Neuronal stem cell (in vitro differentiated cells): ENCODE results near the gene WSB1.
A peak's percentile ranks its signal among the peaks of the same experiment; 100 is the strongest.

ENCODE experiments used
- DNase-seq: peaks from one replicate; pipeline ENCODE4 v3.0.0-alpha.2; 2013; ENCODE audit warnings: low spot score
- H2AFZ ChIP-seq: one replicate; pipeline ENCODE4 v1.6.1; 2013; ENCODE audit warnings: mild to moderate bottlenecking, low read length, inconsistent platforms
- H2AK5ac ChIP-seq: 2 replicates; pipeline ENCODE4 v1.6.1; 2013; ENCODE audit warnings: low read depth, mild to moderate bottlenecking, inconsistent platforms, low read length, moderate library complexity, mixed read lengths
- H2BK120ac ChIP-seq: 2 replicates; pipeline ENCODE4 v1.6.1; 2013; ENCODE audit warnings: low read depth, mild to moderate bottlenecking, inconsistent platforms, low read length, moderate library complexity, mixed read lengths
- H2BK12ac ChIP-seq: one replicate; pipeline ENCODE4 v1.6.1; 2013; ENCODE audit warnings: low read length, inconsistent platforms
- H2BK15ac ChIP-seq: 2 replicates; pipeline ENCODE4 v1.6.1; 2013; ENCODE audit warnings: mild to moderate bottlenecking, low read length, inconsistent platforms, mixed read lengths
- H2BK5ac ChIP-seq: one replicate; pipeline ENCODE4 v1.6.1; 2013; ENCODE audit warnings: inconsistent platforms, mild to moderate bottlenecking, low read length, moderate library complexity
- H3K14ac ChIP-seq: one replicate; pipeline ENCODE4 v1.6.1; 2013; ENCODE audit warnings: low read length, inconsistent platforms
- H3K18ac ChIP-seq: 2 replicates; pipeline ENCODE4 v1.6.1; 2013; ENCODE audit warnings: low read length, inconsistent platforms
- H3K23ac ChIP-seq: 2 replicates; pipeline ENCODE4 v1.6.1; 2013; ENCODE audit warnings: low read depth, mild to moderate bottlenecking, mixed read lengths, low read length, inconsistent platforms; ENCODE audit not compliant: poor library complexity
- H3K27ac ChIP-seq: replicated peaks from 3 replicates; pipeline ENCODE4 v1.5.1; 2013; ENCODE audit warnings: low read length, inconsistent platforms
- H3K27me3 ChIP-seq, 3 experiments: 2 replicates each; pipeline ENCODE4 v1.6.1; 2013; ENCODE audit warnings: low read length in 3 of 3, mild to moderate bottlenecking in 2 of 3, inconsistent platforms in 1 of 3, low read depth in 1 of 3, mixed read lengths in 1 of 3, moderate library complexity in 1 of 3; ENCODE audit not compliant: control insufficient read depth in 3 of 3, insufficient read depth in 3 of 3
- H3K36me3 ChIP-seq, 2 donors: replicated peaks in 1 of 2; 2 replicates each; pipeline ENCODE4 v1.6.1; 2013; ENCODE audit warnings: low read length in 2 of 2; ENCODE audit not compliant: control insufficient read depth in 2 of 2, insufficient read depth in 2 of 2
- H3K4ac ChIP-seq: 2 replicates; pipeline ENCODE4 v1.6.1; 2013; ENCODE audit warnings: inconsistent platforms, mild to moderate bottlenecking, low read length, moderate library complexity
- H3K4me1 ChIP-seq, 2 donors: 1 replicate in 1 of 2; 2 replicates in 1 of 2; pipeline ENCODE4 v1.6.1; 2013; ENCODE audit warnings: low read length in 2 of 2, low read depth in 1 of 2; ENCODE audit not compliant: control insufficient read depth in 2 of 2, insufficient read depth in 1 of 2
- H3K4me2 ChIP-seq: one replicate; pipeline ENCODE4 v1.6.1; 2013; ENCODE audit warnings: mild to moderate bottlenecking, low read length, inconsistent platforms; ENCODE audit not compliant: insufficient read depth, poor library complexity, severe bottlenecking
- H3K4me3 ChIP-seq, 2 donors: 2 replicates each; pipeline ENCODE4 v1.5.1; 2013; ENCODE audit warnings: low read length in 2 of 2, mild to moderate bottlenecking in 2 of 2, inconsistent platforms in 1 of 2, moderate library complexity in 1 of 2
- H3K79me1 ChIP-seq: one replicate; pipeline ENCODE4 v1.6.1; 2013; ENCODE audit warnings: low read depth, mild to moderate bottlenecking, inconsistent platforms, low read length, moderate library complexity
- H3K9ac ChIP-seq: one replicate; pipeline ENCODE4 v1.6.1; 2013; ENCODE audit warnings: mild to moderate bottlenecking, low read depth, low read length, inconsistent platforms; ENCODE audit not compliant: poor library complexity
- H3K9me3 ChIP-seq, 2 donors: replicated peaks in 1 of 2; 2 replicates each; pipeline versions ENCODE3 to v1.6.1; 2013; ENCODE audit warnings: low read length in 2 of 2, mild to moderate bottlenecking in 2 of 2, inconsistent platforms in 1 of 2, low read depth in 1 of 2, mixed read lengths in 1 of 2, moderate library complexity in 1 of 2; ENCODE audit not compliant: control insufficient read depth in 2 of 2, insufficient read depth in 1 of 2
- H4K8ac ChIP-seq: one replicate; pipeline ENCODE4 v1.6.1; 2013; ENCODE audit warnings: low read depth, mild to moderate bottlenecking, inconsistent platforms, low read length, moderate library complexity
- H4K91ac ChIP-seq: one replicate; pipeline ENCODE4 v1.6.1; 2013; ENCODE audit warnings: low read length, low read depth, mild to moderate bottlenecking, inconsistent platforms; ENCODE audit not compliant: poor library complexity
- WGBS, 2 donors: extraction: QIAGEN DNeasy Blood & Tissue Kit; methylation state at CpG; one replicate each; pipeline ENCODE4 v1.1.7; 2013; ENCODE audit warnings: missing lambda C conversion rate in 2 of 2, mixed read lengths in 1 of 2; ENCODE audit not compliant: insufficient read length in 2 of 2, insufficient replicate concordance in 1 of 2; ENCODE audit errors: extremely low coverage in 2 of 2; 5-methylcytosine and 5-hydroxymethylcytosine counted together

WSB1 gene

DNA sequence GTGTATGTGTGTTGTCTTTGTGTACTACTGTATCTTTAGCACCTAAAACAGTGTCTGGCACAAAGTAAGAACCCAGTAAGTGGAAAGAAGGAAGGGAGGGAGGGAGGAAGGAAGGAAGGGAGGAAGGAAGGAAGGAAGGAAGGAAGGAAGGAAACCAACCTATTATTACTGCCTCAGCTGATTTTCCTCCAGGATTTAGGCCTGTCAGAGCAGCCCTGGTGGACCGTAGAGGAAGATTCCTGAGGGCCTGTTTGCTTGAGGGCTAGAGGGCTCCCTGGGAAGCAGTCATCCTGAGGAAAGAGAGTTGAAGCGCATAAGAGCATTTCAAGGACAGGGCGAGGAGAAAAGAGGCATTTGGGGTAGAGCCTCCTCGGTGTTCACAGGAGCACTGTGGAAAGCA, 61.5 kb downstream of the WSB1 start:
- Histone ChIP-seq H2BK12ac (no peak overlapping the region), H3K27me3 (peaks cover 0 to under 1% (median 0%) of the 10 kb centered on the region in 3 experiments), H4K91ac (no peak overlapping the region), H2AFZ (no peak overlapping the region), H3K18ac (no peak overlapping the region), H3K9ac (no peak overlapping the region), H4K8ac (no peak overlapping the region), H3K9me3 (peaks cover 2 to 19% of the 10 kb centered on the region in 2 donors), H3K36me3 (peaks cover 0 to 21% of the 10 kb centered on the region in 2 donors), H2BK5ac (no peak overlapping the region), H3K79me1 (no peaks in the 10 kb centered on the region), H3K27ac (no peak overlapping the region), H3K23ac (no peak overlapping the region), H3K4ac (no peak overlapping the region), H2AK5ac (no peak overlapping the region), H3K4me2 (no peak overlapping the region), H2BK15ac (no peak overlapping the region), H3K4me1 (peaks cover 0 to 8% of the 10 kb centered on the region in 2 donors), H3K14ac (no peak overlapping the region), H3K4me3 (no peak overlapping the region), H2BK120ac (no peak overlapping the region)
- no peak for DNase-seq
- WGBS, 2 donors, result no CpG with 5 or more reads among the region's 4 CpGs

DNA sequence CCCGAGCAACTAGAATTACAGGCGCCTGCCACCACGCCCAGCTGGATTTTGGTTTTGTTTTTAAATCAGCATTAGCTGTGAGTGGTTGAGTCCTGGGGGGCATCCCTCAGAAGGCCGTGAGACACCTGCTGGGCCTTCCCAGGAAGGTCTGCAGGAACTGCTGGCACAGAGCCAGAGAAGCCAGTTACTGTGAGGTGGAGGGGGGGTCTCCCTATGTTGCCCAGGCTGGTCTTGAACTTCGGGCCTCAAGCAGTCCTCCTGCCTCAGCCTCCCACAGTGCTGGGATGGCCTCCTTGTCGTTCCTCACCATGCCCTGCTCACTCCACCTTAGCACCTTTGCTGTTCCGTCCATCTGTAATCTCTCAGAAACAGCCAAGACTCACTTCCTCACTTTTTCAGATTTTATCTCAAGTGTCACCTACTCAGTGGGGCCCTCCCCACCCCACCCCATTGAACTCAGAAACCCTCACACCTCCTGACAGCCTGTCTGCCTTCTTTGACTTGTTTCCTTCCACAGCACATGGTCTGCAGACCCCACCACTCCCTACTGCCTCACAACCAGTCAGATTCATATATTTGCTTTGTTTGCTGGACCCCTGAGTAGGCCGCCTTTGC, 62.3 kb downstream of the WSB1 start:
- Histone ChIP-seq H3K79me1 (no peaks in the 10 kb centered on the region), H3K36me3 (peaks cover 0 to 13% of the 10 kb centered on the region in 2 donors), H3K14ac (no peak overlapping the region), H3K9ac (no peak overlapping the region), H2AFZ (no peak overlapping the region), H3K4me3 (no peak overlapping the region), H2BK5ac (no peak overlapping the region), H4K8ac (no peak overlapping the region), H3K18ac (no peak overlapping the region), H2BK120ac (no peak overlapping the region), H2BK15ac (no peak overlapping the region), H2AK5ac (peak overlapping the region; percentile 56), H3K27ac (no peak overlapping the region), H2BK12ac (no peak overlapping the region), H3K27me3 (peaks cover 0 to 3% (median 0%) of the 10 kb centered on the region in 3 experiments), H4K91ac (no peak overlapping the region), H3K4me1 (peaks cover 0 to 10% of the 10 kb centered on the region in 2 donors), H3K9me3 (peaks cover under 1 to 18% of the 10 kb centered on the region in 2 donors), H3K23ac (no peak overlapping the region), H3K4me2 (no peak overlapping the region), H3K4ac (no peak overlapping the region)
- WGBS, 2 donors, result no CpG with 5 or more reads among the region's 8 CpGs
- no peak for DNase-seq

DNA sequence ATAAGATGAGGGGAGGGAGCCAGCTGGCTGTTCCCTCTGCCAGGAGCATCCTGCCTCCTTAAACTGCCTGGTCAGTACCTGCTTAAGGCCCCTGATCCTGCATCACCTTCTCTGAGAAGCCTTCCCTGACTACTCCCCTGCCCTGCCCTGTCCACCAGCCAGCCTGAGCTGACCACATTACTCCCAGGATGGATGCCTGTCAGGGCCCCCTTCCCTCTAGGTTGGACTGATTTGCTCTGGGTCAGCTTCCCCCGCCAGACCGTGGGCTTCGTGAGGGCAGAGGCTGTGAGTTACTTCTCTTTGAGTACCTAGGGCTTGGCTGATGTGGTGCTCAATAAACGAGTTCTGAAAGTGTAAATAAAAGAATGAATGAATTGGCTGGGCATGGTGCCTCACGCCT, 63.3 kb downstream of the WSB1 start:
- Histone ChIP-seq H3K18ac (peak overlapping the region; percentile 55), H3K9ac (no peak overlapping the region), H3K4me1 (peaks cover 0 to 10% of the 10 kb centered on the region in 2 donors), H3K4ac (no peak overlapping the region), H3K23ac (no peak overlapping the region), H2AK5ac (peak overlapping the region; percentile 93), H2AFZ (no peak overlapping the region), H3K79me1 (no peaks in the 10 kb centered on the region), H2BK5ac (no peak overlapping the region), H3K4me2 (no peak overlapping the region), H3K27me3 (peaks cover 0 to 9% (median 0%) of the 10 kb centered on the region in 3 experiments), H4K91ac (peak overlapping the region; percentile 58), H3K14ac (no peak overlapping the region), H3K27ac (no peak overlapping the region), H3K36me3 (peaks cover 0 to 2% of the 10 kb centered on the region in 2 donors), H2BK15ac (peak overlapping the region; percentile 27), H2BK12ac (no peak overlapping the region), H2BK120ac (no peak overlapping the region), H3K4me3 (no peak overlapping the region), H3K9me3 (peaks cover 0 to 7% of the 10 kb centered on the region in 2 donors), H4K8ac (no peak overlapping the region)
- no CpG with 5 or more reads among the region's 5 CpGs for WGBS, 2 donors
- DNase-seq, result no peak

DNA sequence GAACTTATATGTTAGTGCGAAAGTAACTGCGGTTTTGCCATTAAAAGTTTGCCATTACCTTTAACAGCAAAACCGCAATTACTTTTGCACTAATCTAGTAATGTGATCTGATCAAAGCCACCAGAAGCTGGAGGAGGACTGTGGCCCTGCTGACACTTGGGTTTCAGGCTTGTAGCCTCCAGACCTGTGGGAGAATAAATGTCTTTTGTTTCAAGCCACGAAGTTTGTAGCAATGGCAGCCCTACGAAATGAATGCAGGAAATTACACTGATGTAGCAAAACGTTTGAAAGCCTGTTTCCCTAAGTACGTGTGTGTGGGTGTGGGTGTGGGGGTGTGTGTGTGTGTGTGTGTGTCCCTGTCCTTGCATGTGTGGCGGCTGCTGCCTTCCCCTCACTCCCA, 66.6 kb downstream of the WSB1 start:
- no peak for DNase-seq
- Histone ChIP-seq H3K23ac (no peak overlapping the region), H2AFZ (no peak overlapping the region), H3K27ac (no peak overlapping the region), H3K4me1 (peaks cover 0 to 2% of the 10 kb centered on the region in 2 donors), H3K4me2 (no peak overlapping the region), H3K79me1 (no peaks in the 10 kb centered on the region), H3K4ac (no peak overlapping the region), H4K8ac (peak overlapping the region; percentile 54), H2BK120ac (no peak overlapping the region), H3K9ac (no peak overlapping the region), H3K14ac (no peak overlapping the region), H3K9me3 (no peaks in the 10 kb centered on the region), H2BK15ac (peak overlapping the region; percentile 23), H2BK12ac (no peak overlapping the region), H2AK5ac (no peak overlapping the region), H4K91ac (no peak overlapping the region), H3K4me3 (no peak overlapping the region), H3K18ac (no peak overlapping the region), H3K27me3 (peaks cover 0 to 13% (median 0%) of the 10 kb centered on the region in 3 experiments), H3K36me3 (no peaks in the 10 kb centered on the region), H2BK5ac (no peak overlapping the region)
- no CpG with 5 or more reads among the region's 8 CpGs for WGBS, 2 donors
